ENCODE measurements around the gene SPRED1.

SPRED1 gene

DNA sequence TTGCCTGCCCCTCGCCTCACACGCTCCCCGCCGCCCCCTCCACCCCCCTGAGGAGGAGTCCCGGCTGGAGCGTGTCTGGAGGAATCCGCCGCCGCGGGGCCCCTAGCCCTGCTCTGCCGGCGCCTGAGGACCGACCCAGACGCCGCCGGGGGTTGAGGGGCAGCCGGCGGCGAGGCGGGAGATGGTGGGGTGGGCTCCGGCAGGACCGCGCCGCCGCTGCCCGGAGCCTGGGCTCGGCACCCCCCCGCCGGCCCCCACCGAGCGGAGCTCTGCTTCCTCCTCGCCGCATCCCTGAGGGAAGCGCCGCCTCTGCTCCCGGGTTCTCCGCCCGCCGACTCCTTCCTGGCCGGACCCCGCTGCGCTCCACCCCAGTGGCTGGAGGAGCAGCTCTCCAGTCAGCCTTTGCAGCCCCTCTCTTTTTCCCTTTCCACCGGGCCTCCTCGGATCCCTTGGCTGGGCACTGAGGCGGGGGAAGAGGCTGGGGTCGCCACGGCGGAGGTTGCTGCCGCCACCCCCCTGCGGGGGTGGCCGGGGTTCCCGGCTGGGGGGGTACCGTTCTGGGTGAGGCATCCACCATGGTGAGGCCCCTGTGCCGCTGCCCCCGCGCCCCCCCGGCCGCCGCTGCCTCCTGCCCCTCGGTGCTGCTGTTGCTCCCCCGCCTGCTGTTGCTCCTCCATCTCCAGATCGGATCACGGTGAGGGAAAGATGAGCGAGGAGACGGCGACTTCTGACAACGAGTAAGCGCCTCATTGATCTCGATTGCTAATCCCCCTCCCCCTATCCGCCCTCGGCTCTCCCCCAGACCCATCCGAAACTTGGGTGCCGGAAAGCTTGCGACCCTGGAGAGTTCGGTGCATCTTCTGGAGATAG lies at the start of gene SPRED1:
Gene SPRED1 (plus strand): TSS at position 356 of the 870 bp plus-strand sequence. CDS start 350 bp downstream, at position 706.
- no peak for DNase-seq (ENCODE audit: low read depth, low spot score)
- H3K27ac ChIP-seq = peak within 1 kb of the TSS; percentile 94

- H3K27ac ChIP-seq = no peak overlapping the region
- DNase-seq (ENCODE audit: low read depth, low spot score) = no peak
Observed at GRCh38 chr15:38205526-38206272, 46.9 kb upstream of the SPRED1 start.

- no peak for DNase-seq (ENCODE audit: low read depth, low spot score)
- peak overlapping the region; percentile 7 for H3K27ac ChIP-seq
Observed at GRCh38 chr15:38207621-38208020, 45.0 kb upstream of the SPRED1 start.

GRCh38 chr15:38208206-38208605 lies 44.4 kb upstream of the SPRED1 start:
- peak overlapping the region; percentile 7 for H3K27ac ChIP-seq
- DNase-seq (ENCODE audit: low read depth, low spot score) = no peak

DNA sequence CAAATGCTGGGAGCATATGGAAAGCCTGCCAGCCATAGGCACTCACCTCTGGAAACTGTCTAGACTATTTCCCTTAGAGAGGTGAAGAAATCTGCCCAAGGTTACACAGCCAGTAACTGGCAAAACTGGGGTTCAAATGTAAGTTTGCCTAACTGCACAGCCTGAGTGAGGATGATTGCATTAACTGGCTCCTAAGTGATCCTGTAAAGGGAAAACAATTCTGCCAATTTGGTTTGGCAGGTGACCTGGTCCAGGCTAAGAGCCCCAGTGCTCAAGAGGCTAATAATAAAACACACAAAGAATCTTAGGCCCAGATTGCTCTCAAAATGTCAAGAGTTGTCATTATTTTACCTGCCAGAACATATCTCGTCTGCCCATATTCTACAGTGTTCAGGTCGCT lies 43.9 kb upstream of the SPRED1 start:
- DNase-seq (ENCODE audit: low read depth, low spot score) = no peak
- H3K27ac ChIP-seq = no peak overlapping the region

GRCh38 chr15:38211249-38211648 lies 41.4 kb upstream of the SPRED1 start:
- H3K27ac ChIP-seq = no peak overlapping the region
- DNase-seq (ENCODE audit: low read depth, low spot score) = no peak

- DNase-seq (ENCODE audit: low read depth, low spot score) = no peak
- no peak overlapping the region for H3K27ac ChIP-seq
Observed at GRCh38 chr15:38211811-38212210, 40.8 kb upstream of the SPRED1 start.

DNA sequence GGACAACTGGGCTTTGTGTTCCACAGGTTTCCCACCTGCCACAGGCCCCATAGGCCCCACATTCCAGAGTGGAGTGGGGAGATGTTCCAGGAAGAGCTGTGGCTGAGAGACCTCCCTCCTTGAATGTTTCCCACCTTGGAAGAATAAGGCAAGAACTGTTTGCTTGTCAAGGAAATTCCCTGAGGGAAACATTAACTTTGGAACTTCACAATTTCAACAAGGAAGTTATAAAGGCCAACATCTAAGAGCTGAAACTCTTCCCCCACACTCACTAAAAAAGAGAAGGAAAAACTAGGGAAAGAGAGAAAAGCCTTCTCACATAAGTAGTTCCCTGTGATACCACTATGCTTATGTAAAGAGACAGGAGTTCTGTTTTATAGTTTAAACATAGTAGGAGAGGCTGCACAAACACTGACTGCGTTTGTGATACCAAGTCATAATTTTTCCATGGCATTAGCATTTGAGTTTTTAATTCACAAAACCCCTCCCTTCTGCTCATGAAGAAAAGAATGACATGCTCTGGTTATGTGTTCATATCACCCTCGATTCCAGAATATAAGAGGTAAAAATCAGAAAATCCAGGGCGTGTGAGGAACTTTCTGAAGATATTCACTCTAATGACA lies 39.8 kb upstream of the SPRED1 start:
- no peak for DNase-seq (ENCODE audit: low read depth, low spot score)

GRCh38 chr15:38213356-38213755 lies 39.3 kb upstream of the SPRED1 start:
- no peak overlapping the region for H3K27ac ChIP-seq
- no peak for DNase-seq (ENCODE audit: low read depth, low spot score)

More for the DNA sequence above, 39.8 kb upstream of the SPRED1 start:
- H3K27ac ChIP-seq = no peak overlapping the region

DNA sequence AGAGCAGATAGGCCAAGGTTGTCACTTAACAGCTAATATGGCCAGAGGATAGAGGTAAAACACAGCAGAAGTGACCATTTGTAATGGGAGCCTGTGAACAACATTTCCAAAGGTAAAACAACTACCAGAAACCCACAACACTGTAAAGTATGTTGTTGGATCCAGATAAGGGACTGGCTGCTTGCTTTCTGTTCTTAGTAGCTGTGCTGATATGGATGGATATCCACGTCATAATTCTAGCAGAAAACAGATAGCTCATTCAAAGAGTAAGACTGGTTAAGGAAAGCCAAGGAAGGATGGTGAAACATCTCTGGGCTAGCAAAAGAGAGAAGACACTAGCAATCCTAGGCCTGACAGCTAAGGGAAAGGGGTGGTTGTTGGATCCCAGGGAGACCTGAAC lies 36.9 kb upstream of the SPRED1 start:
- DNase-seq (ENCODE audit: low read depth, low spot score) = no peak
- H3K27ac ChIP-seq = no peak overlapping the region

DNA sequence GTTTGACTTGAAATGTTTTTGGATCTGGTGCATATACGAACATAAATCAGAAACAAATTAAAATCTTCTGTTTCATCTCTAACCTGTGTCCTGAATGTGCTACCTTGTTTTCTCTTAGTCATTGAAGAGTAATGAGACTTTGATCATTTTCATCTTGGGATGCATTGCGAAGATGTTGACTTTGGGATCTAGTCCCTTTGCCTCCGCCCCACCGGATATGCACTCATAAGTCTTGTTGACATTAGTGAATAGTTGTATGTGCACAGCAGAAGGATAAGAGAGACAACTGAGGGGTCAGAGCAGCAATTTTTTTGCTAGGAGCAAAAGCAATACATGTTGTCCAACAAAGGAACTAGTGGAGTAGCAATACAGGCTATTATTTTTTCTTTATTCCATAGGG lies 35.9 kb upstream of the SPRED1 start:
- H3K27ac ChIP-seq = peak overlapping the region; percentile 75
- DNase-seq (ENCODE audit: low read depth, low spot score) = no peak

GRCh38 chr15:38217191-38217595 lies 35.4 kb upstream of the SPRED1 start:
- H3K27ac ChIP-seq = peak overlapping the region; percentile 75
- no peak for DNase-seq (ENCODE audit: low read depth, low spot score)

DNA sequence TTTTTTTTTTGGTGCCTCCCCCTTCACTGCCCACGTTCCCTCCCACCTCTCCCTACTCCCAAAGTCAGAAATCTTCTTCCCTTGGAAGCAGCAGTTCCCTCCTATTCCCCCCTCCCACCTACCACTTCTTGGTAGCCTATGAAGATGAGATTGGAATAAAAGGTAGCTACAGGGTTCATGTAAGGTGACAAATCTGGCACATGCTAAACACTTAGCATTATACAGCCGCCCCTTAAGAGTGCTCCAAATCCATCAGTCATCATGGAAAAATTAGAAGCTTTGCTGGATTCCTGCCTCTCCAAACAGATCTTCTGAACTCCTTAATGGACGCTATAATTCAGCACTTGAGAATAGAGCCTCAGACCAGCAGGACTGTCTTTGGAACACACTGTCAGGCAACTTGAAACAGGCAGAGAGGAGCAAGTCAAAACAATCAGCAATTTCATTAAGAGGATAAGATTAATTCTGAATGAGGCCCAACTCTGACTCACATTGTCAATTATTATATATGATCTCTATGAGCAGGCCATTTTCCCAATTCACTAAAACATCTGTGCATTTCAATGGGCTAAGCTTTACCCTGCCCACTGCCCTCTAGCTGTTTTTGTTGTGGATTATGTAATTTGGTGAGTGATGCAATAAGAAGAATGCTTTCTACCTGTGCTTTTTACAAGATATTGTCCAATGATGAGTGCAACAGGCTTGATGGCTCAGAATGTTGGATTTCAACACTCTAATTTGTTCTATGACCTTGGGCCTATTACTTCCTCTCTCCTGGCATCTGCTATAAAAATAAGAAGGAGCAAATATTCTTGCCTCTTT lies 34.6 kb upstream of the SPRED1 start:
- DNase-seq (ENCODE audit: low read depth, low spot score) = peak; percentile 60
- H3K27ac ChIP-seq = peak overlapping the region; percentile 75

DNA sequence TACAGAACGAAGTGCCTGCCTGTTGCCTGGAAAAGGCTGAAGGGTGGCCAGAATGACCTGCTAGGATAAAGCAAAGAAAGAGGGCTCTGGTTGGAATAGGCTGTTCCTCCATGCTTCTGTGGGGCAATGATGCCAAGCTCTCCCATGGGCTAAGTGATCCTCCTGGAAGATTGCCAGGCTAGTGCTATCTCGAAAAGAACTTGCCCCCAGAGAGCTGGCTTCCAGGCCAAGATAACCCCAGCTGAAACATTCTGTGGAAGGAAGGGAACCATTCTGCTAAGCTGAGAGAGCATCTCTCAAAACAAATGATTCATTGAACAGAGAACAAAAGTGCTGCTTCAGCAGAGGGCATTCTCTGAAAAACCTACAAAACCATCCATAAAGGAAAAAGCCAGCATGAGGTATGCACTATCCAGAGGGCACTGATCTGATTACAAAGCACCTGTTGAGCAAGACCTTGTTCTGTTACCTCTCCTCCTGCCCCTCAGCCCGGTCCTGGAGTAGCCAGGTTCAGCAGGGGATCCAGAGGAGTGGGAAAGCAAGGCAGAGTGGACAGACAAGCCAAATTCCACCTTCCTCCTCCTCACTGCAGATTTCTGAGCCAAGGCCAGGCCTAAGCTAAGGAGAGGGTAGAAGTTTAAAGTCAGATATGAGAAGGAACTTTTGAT lies 31.9 kb upstream of the SPRED1 start:
- no peak for DNase-seq (ENCODE audit: low read depth, low spot score)
- no peak overlapping the region for H3K27ac ChIP-seq

GRCh38 chr15:38224486-38224885 lies 28.1 kb upstream of the SPRED1 start:
- H3K27ac ChIP-seq = no peak overlapping the region
- no peak for DNase-seq (ENCODE audit: low read depth, low spot score)

GRCh38 chr15:38225381-38225780 lies 27.3 kb upstream of the SPRED1 start:
- H3K27ac ChIP-seq = no peak overlapping the region
- no peak for DNase-seq (ENCODE audit: low read depth, low spot score)

GRCh38 chr15:38226608-38227266 lies 25.9 kb upstream of the SPRED1 start:
- no peak overlapping the region for H3K27ac ChIP-seq
- DNase-seq (ENCODE audit: low read depth, low spot score) = peak; percentile 74

- no peak for DNase-seq (ENCODE audit: low read depth, low spot score)
- H3K27ac ChIP-seq = no peak overlapping the region
Observed at GRCh38 chr15:38227941-38228340, 24.7 kb upstream of the SPRED1 start.

GRCh38 chr15:38228618-38229017 lies 24.0 kb upstream of the SPRED1 start:
- no peak overlapping the region for H3K27ac ChIP-seq
- DNase-seq (ENCODE audit: low read depth, low spot score) = no peak

Measured in epithelial cell of prostate (primary cell).